Neural cell (in vitro differentiated cells): ENCODE measurements around the gene GALNT13. TPM values are rescaled to one million over a fixed set of nuclear protein-coding genes. Genes with fewer than 3 reads are reported as not detected.

ENCODE experiments used
- H2AFZ ChIP-seq: fragments of 200-600, 300-800 bp; sonication (generic), shearing (Covaris generic); 2 replicates; pipeline ENCODE4 v1.6.0; 2014; ENCODE audit warnings: low read depth, mild to moderate bottlenecking, antibody characterized with exemption, low read length, moderate library complexity
- H3F3A ChIP-seq: fragments of 200-600 bp; shearing (Covaris generic); 2 replicates; pipeline ENCODE4 v1.6.1; 2016; ENCODE audit warnings: mild to moderate bottlenecking, moderate library complexity, mixed read lengths, antibody characterized with exemption, low read length; ENCODE audit not compliant: insufficient read depth, poor library complexity, severe bottlenecking
- H3K27ac ChIP-seq: fragments of 200-600, 300-800 bp; sonication (generic), shearing (Covaris generic); 2 replicates; pipeline ENCODE4 v1.5.1; 2014; ENCODE audit warnings: mild to moderate bottlenecking, low read length, moderate library complexity
- H3K27me3 ChIP-seq: fragments of 300-800, 200-600 bp; sonication (generic), shearing (Covaris generic); 2 replicates; pipeline ENCODE4 v1.6.0; 2014; ENCODE audit warnings: mild to moderate bottlenecking, low read depth, low read length, moderate library complexity; ENCODE audit not compliant: insufficient read depth
- H3K36me3 ChIP-seq: fragments of 300-800, 200-600 bp; sonication (generic), shearing (Covaris generic); 2 replicates; pipeline ENCODE4 v1.5.1; 2014; ENCODE audit warnings: mild to moderate bottlenecking, antibody characterized with exemption, low read length, moderate library complexity; ENCODE audit not compliant: insufficient read depth
- H3K4me2 ChIP-seq: fragments of 300-800, 200-600 bp; sonication (generic), shearing (Covaris generic); 2 replicates; pipeline ENCODE4 v1.6.0; 2014; ENCODE audit warnings: mild to moderate bottlenecking, low read length
- H3K4me3 ChIP-seq: fragments of 300-800, 200-600 bp; sonication (generic), shearing (Covaris generic); 2 replicates; pipeline ENCODE4 v1.5.1; 2014; ENCODE audit warnings: mild to moderate bottlenecking, low read length, moderate library complexity
- H3K79me2 ChIP-seq: fragments of 200-600 bp; shearing (Covaris generic); replicated peaks from 2 replicates; pipeline ENCODE4 v1.6.0; 2014; ENCODE audit warnings: mild to moderate bottlenecking, low read length, moderate library complexity; ENCODE audit not compliant: insufficient read depth
- H3K9ac ChIP-seq: fragments of 300-800, 200-600 bp; sonication (generic), shearing (Covaris generic); 2 replicates; pipeline ENCODE4 v1.6.1; 2016; ENCODE audit warnings: mild to moderate bottlenecking, low read length, mixed read lengths
- H3K9me2 ChIP-seq: fragments of 200-600 bp; shearing (Covaris generic); 2 replicates; pipeline ENCODE4 v1.6.1; 2016; ENCODE audit warnings: mild to moderate bottlenecking, low read length, mixed read lengths; ENCODE audit not compliant: insufficient read depth
- H3K9me3 ChIP-seq: fragments of 200-600, 300-800 bp; sonication (generic), shearing (Covaris generic); 2 replicates; pipeline ENCODE4 v1.6.1; 2016; ENCODE audit warnings: mild to moderate bottlenecking, mixed run types, low read length, moderate library complexity, mixed read lengths
- H4K20me1 ChIP-seq: fragments of 200-600 bp; shearing (Covaris generic); 2 replicates; pipeline ENCODE4 v1.6.1; 2016; ENCODE audit warnings: mild to moderate bottlenecking, mixed run types; ENCODE audit not compliant: insufficient read depth
- EP300 ChIP-seq: fragments of 450-650 bp; conservative IDR thresholded peaks from 2 replicates; pipeline ENCODE4 v1.6.1; 2014; ENCODE audit warnings: antibody characterized with exemption, mild to moderate bottlenecking, moderate library complexity; ENCODE audit not compliant: poor library complexity, severe bottlenecking
- EZH2 ChIP-seq: fragments of 200-600, 300-800 bp; shearing (Covaris generic), sonication (generic); IDR thresholded peaks from 2 replicates; pipeline ENCODE4 v1.6.1; 2014; ENCODE audit warnings: antibody characterized with exemption, low read length, borderline replicate concordance, mild to moderate bottlenecking; ENCODE audit not compliant: insufficient read depth, poor library complexity, severe bottlenecking
- MXI1 ChIP-seq: fragments of 450-650 bp; conservative IDR thresholded peaks from 2 replicates; pipeline ENCODE4 v1.6.1; 2014; ENCODE audit warnings: antibody characterized with exemption, mild to moderate bottlenecking; ENCODE audit not compliant: poor library complexity, severe bottlenecking
- POLR2AphosphoS5 ChIP-seq: IDR thresholded peaks from 2 replicates; pipeline ENCODE4 v1.6.1; 2012
- RAD21 ChIP-seq: fragments of 450-650 bp; conservative IDR thresholded peaks from 2 replicates; pipeline ENCODE4 v1.6.1; 2014; ENCODE audit warnings: antibody characterized with exemption, mild to moderate bottlenecking, moderate library complexity
- SMC3 ChIP-seq: fragments of 450-650 bp; conservative IDR thresholded peaks from 2 replicates; pipeline ENCODE4 v1.6.1; 2014; ENCODE audit warnings: antibody characterized with exemption, mild to moderate bottlenecking, moderate library complexity; ENCODE audit not compliant: poor library complexity
- TAF1 ChIP-seq: IDR thresholded peaks from 2 replicates; pipeline ENCODE4 v1.6.1; 2012; ENCODE audit warnings: low read depth
- polyA plus RNA-seq: library from polyadenylated mRNA; depleted of rRNA; stranded (reverse); fragments of >200 nt; gene quantifications from 2 replicates; pipeline ENCODE4 v1.2.3, GENCODE V29; 2014
- TF ChIP-seq, protein P1 (sequence below): IDR thresholded peaks from 2 replicates; pipeline ENCODE4 v1.6.1; 2012; ENCODE audit warnings: borderline replicate concordance
- TF ChIP-seq, protein P2 (sequence below): fragments of 450-650 bp; IDR thresholded peaks from 2 replicates; pipeline ENCODE4 v1.5.1; 2014; ENCODE audit warnings: antibody characterized with exemption, mild to moderate bottlenecking, moderate library complexity; ENCODE audit not compliant: poor library complexity, severe bottlenecking

The GALNT13 gene
- polyA plus RNA-seq, 1 donor from 2014 or later: 12.4 TPM

DNA sequence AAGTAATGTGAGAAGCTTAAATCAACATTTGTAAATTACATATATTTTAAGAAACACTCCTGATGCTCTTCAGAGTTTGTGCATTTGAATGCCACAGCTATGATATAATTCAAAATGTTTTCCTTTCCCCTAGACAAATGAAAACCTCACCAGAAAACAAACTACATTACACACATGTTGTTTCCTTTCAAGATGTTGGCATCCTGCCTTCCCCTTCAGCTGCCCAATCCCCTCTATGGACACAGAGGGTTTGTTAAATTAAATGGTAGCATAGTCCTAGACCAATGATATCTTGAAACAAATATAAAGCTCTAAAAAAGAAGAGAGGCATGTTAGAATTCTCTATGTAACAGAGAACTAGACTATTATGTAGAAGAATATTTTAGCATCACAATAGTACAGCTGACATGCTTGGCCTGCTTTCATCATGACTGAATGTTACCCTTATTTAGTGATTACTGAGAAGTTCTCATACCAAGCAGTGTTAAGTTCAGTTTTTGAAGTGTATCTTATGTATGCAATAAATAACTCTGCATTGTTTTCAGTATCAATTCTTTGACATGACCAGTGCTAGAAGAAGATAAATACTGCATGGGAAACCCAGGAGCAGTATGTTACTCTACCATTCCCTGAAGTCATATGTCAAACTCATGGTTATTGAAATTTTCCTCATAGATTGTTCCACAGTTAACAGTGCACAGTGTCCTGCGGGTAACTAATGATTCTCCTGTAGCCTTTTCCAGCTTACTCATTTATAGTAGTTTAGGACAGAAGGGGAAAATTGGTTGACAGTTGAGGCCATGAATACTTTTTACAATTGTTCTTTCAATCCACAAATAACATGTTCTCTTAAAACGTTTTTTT, 510.4 kb downstream of the GALNT13 start:
- no peak overlapping the region for H3K9ac ChIP-seq
- TF ChIP-seq EP300 (no peak), POLR2AphosphoS5 (no peak), RAD21 (no peak), EZH2 (no peak)
- TF ChIP-seq, protein P1, sequence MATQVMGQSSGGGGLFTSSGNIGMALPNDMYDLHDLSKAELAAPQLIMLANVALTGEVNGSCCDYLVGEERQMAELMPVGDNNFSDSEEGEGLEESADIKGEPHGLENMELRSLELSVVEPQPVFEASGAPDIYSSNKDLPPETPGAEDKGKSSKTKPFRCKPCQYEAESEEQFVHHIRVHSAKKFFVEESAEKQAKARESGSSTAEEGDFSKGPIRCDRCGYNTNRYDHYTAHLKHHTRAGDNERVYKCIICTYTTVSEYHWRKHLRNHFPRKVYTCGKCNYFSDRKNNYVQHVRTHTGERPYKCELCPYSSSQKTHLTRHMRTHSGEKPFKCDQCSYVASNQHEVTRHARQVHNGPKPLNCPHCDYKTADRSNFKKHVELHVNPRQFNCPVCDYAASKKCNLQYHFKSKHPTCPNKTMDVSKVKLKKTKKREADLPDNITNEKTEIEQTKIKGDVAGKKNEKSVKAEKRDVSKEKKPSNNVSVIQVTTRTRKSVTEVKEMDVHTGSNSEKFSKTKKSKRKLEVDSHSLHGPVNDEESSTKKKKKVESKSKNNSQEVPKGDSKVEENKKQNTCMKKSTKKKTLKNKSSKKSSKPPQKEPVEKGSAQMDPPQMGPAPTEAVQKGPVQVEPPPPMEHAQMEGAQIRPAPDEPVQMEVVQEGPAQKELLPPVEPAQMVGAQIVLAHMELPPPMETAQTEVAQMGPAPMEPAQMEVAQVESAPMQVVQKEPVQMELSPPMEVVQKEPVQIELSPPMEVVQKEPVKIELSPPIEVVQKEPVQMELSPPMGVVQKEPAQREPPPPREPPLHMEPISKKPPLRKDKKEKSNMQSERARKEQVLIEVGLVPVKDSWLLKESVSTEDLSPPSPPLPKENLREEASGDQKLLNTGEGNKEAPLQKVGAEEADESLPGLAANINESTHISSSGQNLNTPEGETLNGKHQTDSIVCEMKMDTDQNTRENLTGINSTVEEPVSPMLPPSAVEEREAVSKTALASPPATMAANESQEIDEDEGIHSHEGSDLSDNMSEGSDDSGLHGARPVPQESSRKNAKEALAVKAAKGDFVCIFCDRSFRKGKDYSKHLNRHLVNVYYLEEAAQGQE: no peak
- H3F3A ChIP-seq: no peaks in the 10 kb centered on the region
- H3K9me3 ChIP-seq: no peaks in the 10 kb centered on the region
- no peaks in the 10 kb centered on the region for H3K36me3 ChIP-seq
- no peaks in the 10 kb centered on the region for H3K79me2 ChIP-seq
- no peaks in the 10 kb centered on the region for H4K20me1 ChIP-seq
- H3K4me3 ChIP-seq: no peak overlapping the region
- no peaks in the 10 kb centered on the region for H3K9me2 ChIP-seq
- no peak overlapping the region for H3K4me2 ChIP-seq
- no peak overlapping the region for H3K27ac ChIP-seq
- H2AFZ ChIP-seq: no peak overlapping the region
- no peaks in the 10 kb centered on the region for H3K27me3 ChIP-seq

DNA sequence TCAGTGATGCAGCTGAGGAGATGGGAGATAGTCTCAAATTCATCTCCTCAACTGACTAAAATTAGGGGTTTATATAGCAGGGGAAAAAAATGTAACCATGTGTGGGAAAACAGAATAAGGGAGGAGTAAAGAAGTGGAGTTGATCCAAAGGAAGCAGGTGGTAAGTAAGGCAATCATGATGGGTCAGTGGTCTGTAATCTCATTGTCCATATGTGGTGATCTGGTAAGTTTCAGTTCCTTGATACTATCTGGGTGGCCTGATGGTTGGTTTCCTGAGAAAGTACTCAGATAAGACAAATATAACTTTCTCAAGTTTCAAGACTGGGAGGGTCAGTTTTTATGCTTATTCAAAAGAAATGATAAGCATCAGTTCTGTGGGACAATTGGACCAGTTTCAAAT, 514.5 kb downstream of the GALNT13 start:
- no peaks in the 10 kb centered on the region for H3K9me2 ChIP-seq
- no peaks in the 10 kb centered on the region for H4K20me1 ChIP-seq
- H3K27me3 ChIP-seq: no peaks in the 10 kb centered on the region
- no peaks in the 10 kb centered on the region for H3K36me3 ChIP-seq
- H3F3A ChIP-seq: no peaks in the 10 kb centered on the region
- no peak overlapping the region for H3K9ac ChIP-seq
- no peak overlapping the region for H2AFZ ChIP-seq
- H3K4me3 ChIP-seq: no peak overlapping the region
- no peaks in the 10 kb centered on the region for H3K79me2 ChIP-seq
- no peaks in the 10 kb centered on the region for H3K9me3 ChIP-seq
- TF ChIP-seq MXI1 (no peak), TAF1 (no peak), POLR2AphosphoS5 (no peak), RAD21 (no peak)
- no peak overlapping the region for H3K4me2 ChIP-seq
- no peak overlapping the region for H3K27ac ChIP-seq

DNA sequence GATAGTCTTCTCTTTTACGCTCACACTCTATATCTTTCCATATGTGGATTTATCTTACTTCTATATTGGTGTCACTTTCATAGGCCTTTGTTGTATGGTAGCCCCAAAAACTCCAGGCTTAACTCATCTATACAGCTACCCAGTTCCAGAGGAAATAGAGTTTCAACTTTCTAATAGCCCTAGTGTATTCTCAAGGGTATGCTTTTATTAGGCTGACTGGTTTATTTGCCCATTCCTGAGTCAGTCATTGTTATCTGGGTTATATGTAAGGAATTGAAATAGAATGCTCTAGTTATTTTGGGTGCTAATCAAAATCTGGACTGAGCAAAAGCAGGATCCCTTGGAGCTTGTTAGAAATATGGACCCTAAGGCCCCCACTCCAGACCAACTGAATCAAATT, 519.3 kb downstream of the GALNT13 start:
- Histone ChIP-seq H3K4me2 (no peak overlapping the region), H3K9me2 (no peaks in the 10 kb centered on the region), H3K4me3 (no peak overlapping the region), H3K9ac (no peak overlapping the region), H3K27me3 (no peaks in the 10 kb centered on the region), H3K36me3 (no peaks in the 10 kb centered on the region), H2AFZ (no peak overlapping the region), H3K79me2 (no peaks in the 10 kb centered on the region), H3K27ac (no peak overlapping the region), H4K20me1 (no peaks in the 10 kb centered on the region), H3F3A (no peaks in the 10 kb centered on the region), H3K9me3 (no peaks in the 10 kb centered on the region)
- no peak for TF ChIP-seq MXI1
- TF ChIP-seq POLR2AphosphoS5: no peak
- TF ChIP-seq SMC3: no peak
- TF ChIP-seq, protein P2, sequence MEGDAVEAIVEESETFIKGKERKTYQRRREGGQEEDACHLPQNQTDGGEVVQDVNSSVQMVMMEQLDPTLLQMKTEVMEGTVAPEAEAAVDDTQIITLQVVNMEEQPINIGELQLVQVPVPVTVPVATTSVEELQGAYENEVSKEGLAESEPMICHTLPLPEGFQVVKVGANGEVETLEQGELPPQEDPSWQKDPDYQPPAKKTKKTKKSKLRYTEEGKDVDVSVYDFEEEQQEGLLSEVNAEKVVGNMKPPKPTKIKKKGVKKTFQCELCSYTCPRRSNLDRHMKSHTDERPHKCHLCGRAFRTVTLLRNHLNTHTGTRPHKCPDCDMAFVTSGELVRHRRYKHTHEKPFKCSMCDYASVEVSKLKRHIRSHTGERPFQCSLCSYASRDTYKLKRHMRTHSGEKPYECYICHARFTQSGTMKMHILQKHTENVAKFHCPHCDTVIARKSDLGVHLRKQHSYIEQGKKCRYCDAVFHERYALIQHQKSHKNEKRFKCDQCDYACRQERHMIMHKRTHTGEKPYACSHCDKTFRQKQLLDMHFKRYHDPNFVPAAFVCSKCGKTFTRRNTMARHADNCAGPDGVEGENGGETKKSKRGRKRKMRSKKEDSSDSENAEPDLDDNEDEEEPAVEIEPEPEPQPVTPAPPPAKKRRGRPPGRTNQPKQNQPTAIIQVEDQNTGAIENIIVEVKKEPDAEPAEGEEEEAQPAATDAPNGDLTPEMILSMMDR: no peak
